ENCODE data around the gene DHX35.
A peak's percentile ranks its signal among the peaks of the same experiment; 100 is the strongest.

Gene DHX35

GRCh38 chr20:39036851-39037250 lies 74.7 kb downstream of the DHX35 start:
- Mint-ChIP-seq H3K4me3 (no peak overlapping the region), H3K27me3 (no peaks in the 10 kb centered on the region), H3K4me1 (ENCODE audit: low read depth) (no peaks in the 10 kb centered on the region), H3K9me3 (no peaks in the 10 kb centered on the region), H3K27ac (no peak overlapping the region), H3K36me3 (ENCODE audit: low read depth) (peaks cover 96% of the 10 kb centered on the region)
- intact Hi-C loops (cut with micrococcal nuclease): no loop called here

DNA sequence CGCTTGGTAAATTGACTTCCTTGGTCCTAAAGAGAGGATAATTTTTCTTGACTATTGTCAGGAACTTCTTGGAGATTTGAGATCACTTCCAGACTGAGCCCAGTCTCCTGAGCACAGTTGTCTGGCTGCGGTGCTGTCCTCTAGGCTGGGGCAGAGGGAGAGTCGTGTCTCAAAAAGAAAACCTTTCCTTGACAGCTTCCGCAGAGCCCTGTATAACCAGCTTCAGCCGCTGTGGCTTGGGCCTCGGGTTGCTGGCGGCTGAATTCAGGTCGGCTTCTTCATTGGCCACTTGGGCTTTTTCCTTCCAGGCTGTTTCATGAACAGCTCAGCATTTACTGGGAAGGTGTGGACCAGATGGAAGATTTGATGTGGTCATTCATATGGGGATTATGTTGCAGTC lies 75.9 kb downstream of the DHX35 start:
- peaks cover 95% of the 10 kb centered on the region for H3K36me3 Mint-ChIP-seq (ENCODE audit: low read depth)
- no peaks in the 10 kb centered on the region for H3K4me1 Mint-ChIP-seq (ENCODE audit: low read depth)
- H3K4me3 Mint-ChIP-seq: no peak overlapping the region

DNA sequence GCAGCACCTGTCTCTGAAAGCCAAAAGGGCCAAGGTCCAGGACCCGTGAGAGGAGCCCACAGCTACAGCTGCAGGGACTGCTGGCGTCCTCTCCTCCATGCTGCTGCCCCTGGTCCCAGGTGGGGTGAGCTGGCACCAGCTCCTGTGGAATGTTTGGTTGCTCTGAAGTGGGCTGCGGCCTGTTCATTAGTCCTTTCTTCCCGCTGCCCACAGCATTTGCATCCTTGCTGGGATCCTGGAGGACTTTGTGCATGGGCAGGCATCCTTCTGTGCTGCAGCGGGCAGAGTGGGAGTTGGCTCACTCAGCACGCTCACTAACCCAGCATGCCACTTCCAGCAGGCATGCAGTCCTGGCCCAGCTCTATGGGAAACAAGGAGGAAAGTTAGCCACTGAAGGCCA lies 76.4 kb downstream of the DHX35 start:
- intact Hi-C loops (cut with micrococcal nuclease): no loop called here
- Mint-ChIP-seq H3K27ac (no peak overlapping the region), H3K36me3 (ENCODE audit: low read depth) (peaks cover 95% of the 10 kb centered on the region), H3K27me3 (no peaks in the 10 kb centered on the region), H3K4me1 (ENCODE audit: low read depth) (no peaks in the 10 kb centered on the region), H3K9me3 (no peaks in the 10 kb centered on the region), H3K4me3 (no peak overlapping the region)

More for the DNA sequence above, 75.9 kb downstream of the DHX35 start:
- Mint-ChIP-seq H3K27me3 (no peaks in the 10 kb centered on the region), H3K9me3 (no peaks in the 10 kb centered on the region), H3K27ac (no peak overlapping the region)
- intact Hi-C loops (cut with micrococcal nuclease): no loop called here

DNA sequence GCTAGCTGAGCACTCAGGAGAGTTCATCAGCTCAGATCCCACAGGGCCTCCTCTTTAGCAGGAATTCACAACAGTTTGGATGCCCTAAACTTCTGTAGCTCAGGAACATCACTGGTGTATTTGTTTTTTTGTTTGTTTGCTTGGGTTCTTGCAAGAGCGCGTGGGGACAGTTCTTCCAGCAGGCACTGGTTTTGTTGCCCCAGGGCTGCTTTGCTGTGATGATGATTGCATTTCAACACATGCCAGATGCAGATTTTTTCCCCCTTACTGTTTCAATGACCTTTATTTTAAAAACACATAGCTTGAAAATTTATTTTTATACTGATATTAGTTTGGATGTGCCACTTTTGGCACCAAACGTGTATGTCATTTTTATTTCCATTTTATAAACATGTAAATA lies 77.1 kb downstream of the DHX35 start:
- no peaks in the 10 kb centered on the region for H3K27me3 Mint-ChIP-seq
- H3K27ac Mint-ChIP-seq: no peak overlapping the region
- peaks cover 95% of the 10 kb centered on the region for H3K36me3 Mint-ChIP-seq (ENCODE audit: low read depth)
- intact Hi-C loops (cut with micrococcal nuclease): no loop called here
- H3K9me3 Mint-ChIP-seq: no peaks in the 10 kb centered on the region
- no peak overlapping the region for H3K4me3 Mint-ChIP-seq
- no peaks in the 10 kb centered on the region for H3K4me1 Mint-ChIP-seq (ENCODE audit: low read depth)

DNA sequence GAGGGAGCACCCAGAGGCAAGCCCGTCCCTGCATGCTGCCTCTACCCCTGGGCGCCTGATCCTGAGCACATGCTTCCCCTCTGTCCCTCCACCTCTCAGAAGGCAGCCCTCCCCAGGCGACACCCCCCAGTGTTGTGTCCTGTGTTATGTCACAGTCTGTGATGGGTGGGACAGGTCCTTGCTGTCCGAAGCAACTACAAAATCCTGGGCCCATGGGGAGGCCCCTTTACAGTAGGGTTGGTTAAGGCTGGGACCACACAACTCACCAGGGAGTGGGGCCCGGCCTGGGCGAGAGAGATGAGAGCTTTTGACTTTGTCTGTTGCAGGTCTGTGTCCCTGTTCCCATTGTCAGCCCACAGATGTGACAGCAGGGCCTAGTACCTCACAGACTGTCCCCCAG lies 78.0 kb downstream of the DHX35 start:
- Mint-ChIP-seq H3K4me3 (no peak overlapping the region), H3K9me3 (no peaks in the 10 kb centered on the region), H3K27ac (no peak overlapping the region), H3K36me3 (ENCODE audit: low read depth) (peaks cover 96% of the 10 kb centered on the region), H3K27me3 (no peaks in the 10 kb centered on the region), H3K4me1 (ENCODE audit: low read depth) (no peaks in the 10 kb centered on the region)
- intact Hi-C loops (cut with micrococcal nuclease): no loop called here

DNA sequence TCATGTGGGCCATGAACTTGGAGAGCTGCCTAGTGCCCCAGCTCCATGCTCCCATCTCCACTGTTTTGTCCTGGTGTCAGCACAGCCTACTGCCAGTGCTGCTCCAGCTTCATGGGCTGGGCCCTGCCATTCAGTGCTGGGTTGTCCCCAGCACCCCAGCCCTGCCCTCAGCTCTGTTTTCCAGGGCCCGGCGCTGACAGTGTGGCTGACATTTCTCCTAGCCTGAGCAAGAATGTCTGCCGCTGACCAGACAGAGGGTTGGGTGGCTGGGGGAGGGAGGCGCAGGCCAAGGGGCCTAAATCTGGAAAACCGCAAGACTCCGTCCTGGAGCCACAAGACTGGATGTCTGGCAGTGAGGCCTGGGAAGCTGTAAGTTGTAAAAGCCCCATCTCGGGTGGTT lies 78.9 kb downstream of the DHX35 start:
- no peaks in the 10 kb centered on the region for H3K4me1 Mint-ChIP-seq (ENCODE audit: low read depth)
- H3K4me3 Mint-ChIP-seq: no peak overlapping the region
- H3K36me3 Mint-ChIP-seq (ENCODE audit: low read depth): peaks cover 86% of the 10 kb centered on the region
- intact Hi-C loops (cut with micrococcal nuclease): no loop called here
- no peaks in the 10 kb centered on the region for H3K9me3 Mint-ChIP-seq
- H3K27me3 Mint-ChIP-seq: no peaks in the 10 kb centered on the region
- no peak overlapping the region for H3K27ac Mint-ChIP-seq

DNA sequence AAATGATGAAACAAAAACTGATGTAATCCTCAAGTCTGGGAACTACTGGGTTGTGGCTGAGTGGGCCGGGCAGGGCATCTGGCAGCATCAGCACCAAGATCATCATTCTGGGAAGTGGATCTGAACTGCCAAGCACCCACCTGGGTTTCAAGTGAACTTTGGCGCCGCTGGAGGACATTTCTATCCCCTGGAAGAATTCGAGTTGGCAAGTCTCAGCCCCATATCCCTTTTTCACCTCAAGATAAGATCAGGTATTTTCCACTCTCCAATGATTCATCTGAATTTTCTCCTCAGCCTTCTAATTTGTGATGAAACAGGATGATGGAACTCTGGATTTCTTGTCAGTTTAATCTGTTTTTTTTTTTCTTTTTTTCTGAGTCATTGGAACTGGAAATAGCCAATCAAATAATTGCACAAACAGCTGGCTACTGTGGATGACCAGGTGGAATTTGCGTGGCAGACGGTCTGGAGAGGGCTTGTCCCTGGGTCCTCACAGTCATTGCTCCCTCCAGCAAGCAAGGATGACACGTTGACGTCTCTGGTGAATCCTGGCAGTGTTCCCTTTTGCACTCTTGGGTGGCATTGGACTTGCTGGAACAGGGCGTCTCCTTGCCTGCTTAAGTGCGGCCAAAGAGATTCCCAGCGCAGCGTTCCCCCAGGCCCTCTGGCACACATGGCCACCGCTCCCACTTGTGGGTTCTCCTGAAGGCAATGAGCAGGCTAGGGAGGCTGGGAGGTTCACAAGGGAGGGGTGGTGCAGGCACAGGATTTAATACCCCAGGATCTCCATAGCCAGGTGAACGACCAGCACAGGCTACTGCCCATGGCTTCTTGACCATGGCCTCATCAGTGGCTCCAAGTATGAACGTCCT lies 80.4 kb downstream of the DHX35 start:
- Mint-ChIP-seq H3K4me3 (no peak overlapping the region), H3K4me1 (ENCODE audit: low read depth) (no peaks in the 10 kb centered on the region), H3K27ac (no peak overlapping the region), H3K27me3 (no peaks in the 10 kb centered on the region), H3K36me3 (ENCODE audit: low read depth) (peaks cover 72% of the 10 kb centered on the region), H3K9me3 (no peaks in the 10 kb centered on the region)
- intact Hi-C loops (cut with micrococcal nuclease): no loop called here

DNA sequence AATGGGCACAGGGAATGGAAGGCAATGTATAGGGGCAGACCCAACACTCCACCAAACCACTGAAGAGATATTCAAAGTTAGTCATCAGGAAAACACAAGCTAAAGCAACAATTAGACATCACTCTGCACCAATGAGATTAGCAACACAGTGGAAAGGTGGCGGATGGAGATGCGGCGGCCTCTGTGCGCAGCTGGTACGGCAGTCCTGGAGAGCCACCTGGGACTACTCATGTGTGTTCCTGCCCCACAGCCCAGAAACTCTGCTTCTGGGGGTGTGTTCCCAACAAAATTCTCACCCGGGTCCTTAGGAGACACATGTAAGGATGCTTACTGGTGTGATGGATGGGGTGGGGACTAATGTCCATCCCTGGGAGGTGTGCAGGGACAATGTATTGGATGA lies 82.4 kb downstream of the DHX35 start:
- intact Hi-C loops (cut with micrococcal nuclease): no loop called here
- H3K27ac Mint-ChIP-seq: no peak overlapping the region
- no peak overlapping the region for H3K4me3 Mint-ChIP-seq
- H3K9me3 Mint-ChIP-seq: no peaks in the 10 kb centered on the region
- peaks cover 1% of the 10 kb centered on the region for H3K4me1 Mint-ChIP-seq (ENCODE audit: low read depth)
- peaks cover 52% of the 10 kb centered on the region for H3K36me3 Mint-ChIP-seq (ENCODE audit: low read depth)
- peaks cover under 1% of the 10 kb centered on the region for H3K27me3 Mint-ChIP-seq

GRCh38 chr20:39045676-39046075 lies 83.5 kb downstream of the DHX35 start:
- peaks cover 11% of the 10 kb centered on the region for H3K4me1 Mint-ChIP-seq (ENCODE audit: low read depth)
- no peak overlapping the region for H3K27ac Mint-ChIP-seq
- H3K27me3 Mint-ChIP-seq: peaks cover 8% of the 10 kb centered on the region
- no peaks in the 10 kb centered on the region for H3K9me3 Mint-ChIP-seq
- H3K4me3 Mint-ChIP-seq: no peak overlapping the region
- H3K36me3 Mint-ChIP-seq (ENCODE audit: low read depth): peaks cover 40% of the 10 kb centered on the region
- intact Hi-C loops (cut with micrococcal nuclease): loop anchor here (5.0 kb wide), 1 partner anchor 398 kb away; no protein-coding TSS in a partner anchor

- intact Hi-C loops (cut with micrococcal nuclease): loop anchor here (5.0 kb wide), 1 partner anchor 400 kb away; no protein-coding TSS in a partner anchor
- peaks cover 25% of the 10 kb centered on the region for H3K36me3 Mint-ChIP-seq (ENCODE audit: low read depth)
- peaks cover 14% of the 10 kb centered on the region for H3K27me3 Mint-ChIP-seq
- H3K9me3 Mint-ChIP-seq: no peaks in the 10 kb centered on the region
- H3K4me3 Mint-ChIP-seq: no peak overlapping the region
- no peak overlapping the region for H3K27ac Mint-ChIP-seq
- peaks cover 11% of the 10 kb centered on the region for H3K4me1 Mint-ChIP-seq (ENCODE audit: low read depth)
These were observed 85.4 kb downstream of the DHX35 start for GRCh38 chr20:39047417-39047985.

GRCh38 chr20:39048000-39048696 lies 86.0 kb downstream of the DHX35 start:
- Mint-ChIP-seq H3K27me3 (peaks cover 16% of the 10 kb centered on the region), H3K27ac (no peak overlapping the region), H3K36me3 (ENCODE audit: low read depth) (peaks cover 18% of the 10 kb centered on the region), H3K9me3 (no peaks in the 10 kb centered on the region), H3K4me3 (no peak overlapping the region), H3K4me1 (ENCODE audit: low read depth) (peaks cover 11% of the 10 kb centered on the region)
- intact Hi-C loops (cut with micrococcal nuclease): loop anchor here (2.0 to 5.0 kb wide), 2 partner anchors 121 to 401 kb away; partner anchors contain the start of gene FAM83D

DNA sequence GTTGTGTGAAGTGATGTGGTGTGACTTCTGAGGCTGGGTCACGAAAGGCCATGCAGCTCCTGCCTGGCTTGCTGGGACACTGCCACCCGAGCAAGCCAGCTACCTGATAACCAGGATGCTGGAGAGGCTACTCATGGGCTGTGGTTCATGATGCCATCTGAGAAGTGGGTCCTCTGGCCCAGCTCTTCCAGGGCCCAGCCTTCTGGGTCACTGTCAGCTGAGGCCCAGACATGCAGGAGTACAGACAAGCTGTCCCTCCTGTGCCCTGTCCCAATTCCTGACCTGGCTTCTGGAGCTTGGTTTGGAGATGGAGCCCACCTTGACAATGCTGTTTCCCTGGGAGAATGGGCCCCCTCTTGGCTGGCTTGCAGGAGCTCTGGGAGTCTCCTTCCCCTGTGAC lies 87.0 kb downstream of the DHX35 start:
- intact Hi-C loops (cut with micrococcal nuclease): loop anchor here (2.0 to 5.0 kb wide), 2 partner anchors 122 to 402 kb away; partner anchors contain the start of gene FAM83D
- Mint-ChIP-seq H3K4me3 (no peak overlapping the region), H3K27me3 (peaks cover 19% of the 10 kb centered on the region), H3K36me3 (ENCODE audit: low read depth) (peaks cover 8% of the 10 kb centered on the region), H3K4me1 (ENCODE audit: low read depth) (peaks cover 11% of the 10 kb centered on the region), H3K27ac (peak overlapping the region; percentile 86), H3K9me3 (no peaks in the 10 kb centered on the region)

- Mint-ChIP-seq H3K4me1 (ENCODE audit: low read depth) (peaks cover 11% of the 10 kb centered on the region), H3K36me3 (ENCODE audit: low read depth) (peaks cover under 1% of the 10 kb centered on the region), H3K4me3 (peak overlapping the region; percentile 81), H3K27me3 (peaks cover 20% of the 10 kb centered on the region), H3K27ac (peak overlapping the region; percentile 86), H3K9me3 (no peaks in the 10 kb centered on the region)
- intact Hi-C loops (cut with micrococcal nuclease): loop anchor here (1.0 to 5.0 kb wide), 3 partner anchors 31 to 403 kb away; partner anchors contain the start of gene FAM83D
These were observed 87.8 kb downstream of the DHX35 start for GRCh38 chr20:39049684-39050554.
